CD4-positive, alpha-beta T cell treated with Interleukin-4 for 1 hour (primary cell): ENCODE measurements around the gene FOXJ1.

Experiments used
- DNase-seq, 2 donors: peaks; one replicate each; pipeline ENCODE4 v3.0.0-alpha.2; 2020 to 2022

FOXJ1 gene

DNA sequence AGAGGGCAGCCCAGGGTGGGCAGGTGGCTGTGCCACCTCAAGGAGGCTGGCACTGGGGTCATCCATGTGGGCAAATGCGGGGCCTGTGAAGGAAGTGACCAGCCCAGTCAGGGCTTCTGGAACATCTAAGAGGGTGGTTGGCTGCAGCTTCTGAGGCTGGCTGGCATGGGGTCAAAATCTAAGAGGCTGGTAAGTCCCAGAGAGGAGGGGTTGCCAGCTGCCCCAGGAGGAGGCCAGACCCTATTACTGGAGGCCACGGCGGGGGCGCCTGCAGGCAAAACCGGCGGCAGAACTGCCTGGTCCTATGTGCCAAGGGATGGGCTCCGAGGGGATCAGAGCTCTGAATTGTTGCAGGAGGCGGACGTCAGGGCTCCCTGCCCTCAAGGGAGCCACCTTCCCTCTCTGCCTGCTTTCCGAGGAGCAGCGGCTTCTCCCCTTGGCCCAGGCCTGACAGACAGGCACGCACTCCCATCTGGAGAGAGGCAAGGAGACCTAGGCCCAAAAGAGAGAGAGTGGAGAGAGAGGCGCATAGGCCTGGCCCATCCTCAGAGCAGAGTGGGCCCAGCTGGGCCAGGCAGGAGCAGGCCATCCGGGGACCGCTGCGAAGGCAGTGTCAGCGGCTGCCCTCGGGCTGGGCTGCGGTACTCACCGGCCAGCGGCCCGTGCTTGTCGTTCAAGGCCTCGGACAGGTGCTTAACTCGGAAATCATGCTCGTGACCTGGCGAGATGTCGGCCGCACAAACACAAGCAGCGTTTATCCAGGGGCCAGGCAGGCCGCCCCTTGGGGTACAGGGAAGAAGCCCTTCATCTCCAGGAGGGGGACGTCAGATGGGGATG is 51.1 kb downstream of the FOXJ1 start:
- no peak for DNase-seq

DNA sequence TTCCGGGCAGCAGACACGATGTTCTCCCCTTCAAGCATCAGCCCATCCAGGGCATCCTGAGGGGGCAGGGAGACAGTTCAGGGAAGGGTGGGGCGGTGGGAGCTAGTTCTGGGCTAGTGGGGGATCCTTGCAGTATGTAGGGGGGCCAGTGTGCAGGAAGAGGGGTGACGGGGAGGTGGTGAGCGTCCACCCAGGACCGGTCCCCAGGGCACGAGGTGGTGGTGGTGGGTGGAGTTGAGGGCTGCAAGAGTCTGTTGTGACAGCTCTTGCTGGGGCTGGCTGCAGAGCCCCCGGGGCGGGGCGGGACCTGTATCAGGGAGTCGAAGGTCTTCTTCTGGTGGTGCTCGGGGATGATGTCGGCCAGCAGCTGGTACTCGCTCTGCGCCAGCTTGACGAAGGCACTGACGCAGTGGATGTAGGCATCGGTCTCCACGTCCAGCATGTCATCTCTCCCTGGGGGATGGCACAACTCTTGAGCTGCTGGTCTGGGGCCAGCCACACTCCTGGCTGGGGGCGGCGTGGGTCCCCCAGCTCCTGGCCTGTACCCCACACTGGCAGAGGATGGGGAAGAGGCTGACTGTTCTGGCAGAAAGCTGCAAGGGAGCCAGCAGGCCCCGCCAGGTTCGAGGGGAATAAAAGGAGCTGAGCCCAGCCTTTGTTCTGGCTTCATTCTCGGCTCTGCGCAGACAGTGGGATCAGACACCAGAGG is 52.0 kb downstream of the FOXJ1 start:
- no peak for DNase-seq

DNA sequence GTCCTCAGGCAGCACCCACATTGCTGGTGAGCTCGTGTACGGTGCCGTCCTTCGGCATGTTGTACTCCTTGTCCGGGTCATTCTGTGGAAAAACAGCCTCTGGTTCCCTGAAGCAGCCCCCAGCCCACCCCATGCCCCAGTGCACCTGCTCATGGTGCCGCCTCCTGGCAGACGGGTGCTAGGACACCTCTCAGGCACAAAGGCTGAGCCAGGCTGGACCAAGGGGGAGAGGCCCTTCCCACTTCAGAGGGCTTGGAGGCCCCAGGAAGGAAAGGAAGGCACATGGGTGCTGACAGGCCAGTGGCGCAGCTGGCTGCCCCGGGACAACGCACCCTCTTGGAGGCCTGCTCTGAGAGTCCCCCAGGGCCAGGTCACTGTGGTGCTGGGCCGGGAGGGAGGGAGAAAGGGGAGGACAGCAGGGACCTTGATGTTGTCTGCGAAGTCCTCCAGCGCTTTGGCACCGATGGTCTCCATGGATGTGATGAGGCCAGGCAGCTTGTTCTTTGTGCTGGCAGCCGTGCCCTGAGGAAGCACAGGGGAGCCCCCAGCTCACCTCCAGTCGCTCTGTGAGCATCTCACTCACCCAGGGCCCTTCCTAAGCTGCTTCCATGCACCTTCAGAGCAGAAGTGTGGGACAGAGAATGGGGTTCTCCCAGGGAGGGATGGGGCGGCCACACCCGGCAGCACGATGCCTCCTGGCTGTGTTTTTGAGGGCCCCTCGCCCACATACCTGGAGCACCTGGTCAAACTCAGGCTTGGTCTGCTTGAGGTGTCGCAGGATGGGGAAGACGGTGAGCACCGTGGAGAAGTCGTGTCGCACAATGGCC is 52.8 kb downstream of the FOXJ1 start:
- DNase-seq = no peak

DNA sequence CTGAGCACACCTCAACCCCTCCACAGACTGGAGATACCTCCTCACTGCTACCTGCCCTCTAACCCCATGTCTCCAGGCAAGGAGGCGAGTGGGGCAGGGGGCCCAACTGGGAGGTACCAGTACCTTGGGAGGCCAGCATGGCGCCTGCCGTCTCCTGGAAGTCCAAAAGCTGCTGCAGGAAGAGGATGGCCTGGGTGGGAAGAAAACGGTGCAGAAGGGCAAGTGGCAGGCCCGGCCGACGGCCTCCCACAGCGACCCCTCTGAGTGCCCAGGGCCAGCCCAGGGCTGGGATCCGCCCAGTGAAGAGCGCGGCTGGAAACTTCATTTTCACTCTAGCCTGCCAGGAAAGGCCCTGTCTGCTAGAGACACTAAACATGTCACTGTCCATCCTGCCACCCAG is 53.5 kb downstream of the FOXJ1 start:
- DNase-seq = no peak

DNA sequence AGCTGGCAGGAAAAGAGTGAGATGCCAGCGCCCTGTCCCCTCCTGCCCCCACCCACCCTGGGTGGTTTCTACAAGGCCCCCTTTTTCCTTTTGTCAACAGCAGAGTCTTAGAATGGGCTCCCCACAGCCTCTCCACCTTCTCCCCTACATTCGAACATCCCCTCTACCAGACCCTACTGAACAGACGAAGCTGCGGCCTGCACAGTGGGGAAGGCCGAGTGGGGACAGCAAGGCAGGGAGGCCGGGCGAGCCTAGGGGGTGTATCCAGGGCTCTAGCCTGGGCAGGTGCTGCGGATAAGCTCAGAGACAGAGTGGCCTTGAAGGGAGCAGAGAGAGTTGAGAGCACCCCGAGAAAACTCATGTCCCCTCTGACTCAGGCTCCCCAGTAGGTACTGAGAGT is 54.7 kb downstream of the FOXJ1 start:
- DNase-seq = no peak
